Mammary epithelial cell (primary cell): ENCODE measurements around the gene FAM120B.

Source experiments
- CTCF ChIP-seq, 2 donors: IDR thresholded peaks in 1 of 2; conservative IDR thresholded peaks in 1 of 2; 2 replicates each; pipeline ENCODE4 v1.5.1; 2011 to 2012; ENCODE audit warnings: inconsistent platforms in 2 of 2, low read length in 2 of 2, mild to moderate bottlenecking in 2 of 2, control low read depth in 1 of 2, low read depth in 1 of 2; ENCODE audit not compliant: insufficient read depth in 1 of 2; ENCODE audit errors: extremely low read depth in 1 of 2
- EZH2 ChIP-seq: IDR thresholded peaks from 2 replicates; pipeline ENCODE4 v1.6.1; 2012; ENCODE audit warnings: low read length, inconsistent platforms, borderline replicate concordance

GRCh38 chr6:170456334-170456733 lies 149.8 kb downstream of the FAM120B start:
- no peak for TF ChIP-seq EZH2
- no peak for TF ChIP-seq CTCF (conservative IDR thresholded peaks at IDR 0.05 in 1 of 2, IDR thresholded peaks at IDR 0.05 in 1 of 2; ENCODE audit: extremely low read depth in 1 of 2, insufficient read depth in 1 of 2, low read depth in 1 of 2, low read length in 2 of 2)
